HG03039 (cell line): Measurements from ENCODE around the gene NUDT7.
A peak's percentile ranks its signal among the peaks of the same experiment; 100 is the strongest.

Experiments
- ATAC-seq: cut with Tn5 transposase; IDR thresholded peaks from one replicate; pipeline ENCODE4 v1.9.1; 2021; ENCODE audit warnings: mild to moderate bottlenecking, moderate library complexity; ENCODE audit not compliant: unreplicated experiment

Gene NUDT7

DNA sequence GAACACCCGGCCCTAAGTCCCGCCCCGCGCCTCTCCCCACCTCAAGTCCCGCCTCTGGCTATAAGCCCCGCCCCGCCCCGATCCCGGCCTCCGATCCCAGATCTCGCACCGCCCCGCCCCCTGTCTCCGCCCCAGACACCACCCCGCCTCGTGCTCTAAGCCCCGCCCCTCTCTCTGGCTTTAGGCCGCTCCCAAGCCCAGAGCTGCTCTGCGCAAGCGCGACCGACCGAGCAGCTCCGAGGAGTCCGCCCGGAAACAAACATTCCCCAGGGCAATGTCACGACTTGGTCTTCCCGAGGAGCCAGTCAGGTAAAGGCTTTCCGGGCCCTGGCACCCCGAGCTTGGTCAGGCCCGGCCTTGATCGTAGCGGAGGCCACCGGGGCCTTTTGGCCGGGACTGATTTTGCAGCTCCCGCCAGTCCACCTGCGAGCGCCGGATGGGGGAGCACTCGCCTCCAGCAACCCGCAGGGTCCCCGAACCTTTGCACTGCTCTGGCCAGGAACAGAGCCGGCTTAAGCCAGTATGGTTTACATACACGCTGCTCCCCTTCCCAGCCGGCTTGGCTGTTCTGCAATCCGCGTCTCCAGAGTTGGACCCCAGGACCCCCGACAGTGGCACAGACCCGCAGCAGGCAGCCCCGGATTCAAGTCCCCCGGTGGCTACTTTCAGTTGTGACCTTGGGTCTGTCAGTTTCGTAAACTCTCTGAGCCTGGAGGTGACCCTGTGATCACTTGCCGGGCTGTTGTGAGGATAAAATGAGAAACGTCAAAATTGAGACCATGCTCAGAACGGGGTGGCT is at the start of gene NUDT7:
NUDT7 (plus strand) TSS at position 206 of the 799 bp plus-strand sequence; CDS start at position 275, 69 bp downstream.
- peak; percentile 89 for ATAC-seq

- no peak for ATAC-seq
Observed at GRCh38 chr16:77674888-77675287, 47.4 kb upstream of the NUDT7 start.

- no peak for ATAC-seq
Observed at GRCh38 chr16:77675464-77676324, 46.6 kb upstream of the NUDT7 start.

GRCh38 chr16:77677129-77677528 is 45.2 kb upstream of the NUDT7 start:
- ATAC-seq: no peak

- no peak for ATAC-seq
Observed at GRCh38 chr16:77679391-77679790, 42.9 kb upstream of the NUDT7 start.

- no peak for ATAC-seq
Observed at GRCh38 chr16:77679901-77680300, 42.4 kb upstream of the NUDT7 start.

- ATAC-seq: no peak
Observed at GRCh38 chr16:77680496-77680895, 41.8 kb upstream of the NUDT7 start.

GRCh38 chr16:77682586-77682985 is 39.7 kb upstream of the NUDT7 start:
- ATAC-seq: no peak

GRCh38 chr16:77683397-77684180 is 38.7 kb upstream of the NUDT7 start:
- ATAC-seq: no peak

DNA sequence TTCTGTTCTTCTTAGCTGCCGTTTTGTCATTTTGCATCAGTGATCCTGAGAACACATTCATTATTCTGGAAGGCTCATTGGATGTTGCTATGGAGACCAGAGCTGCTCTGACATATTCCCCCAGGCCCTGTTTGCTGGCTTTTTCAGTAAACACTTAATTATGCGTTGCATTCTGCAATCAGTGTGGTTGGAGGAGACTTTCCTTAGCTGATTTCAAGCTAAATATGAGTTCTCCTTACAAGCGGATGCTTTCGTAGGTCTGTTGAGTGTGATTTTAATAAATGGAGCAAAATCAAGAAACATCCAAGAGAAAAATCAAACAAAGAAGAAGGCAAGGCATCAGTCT is 38.2 kb upstream of the NUDT7 start:
- no peak for ATAC-seq

- no peak for ATAC-seq
Observed at GRCh38 chr16:77686385-77686784, 35.9 kb upstream of the NUDT7 start.

GRCh38 chr16:77689971-77690370 is 32.3 kb upstream of the NUDT7 start:
- no peak for ATAC-seq

GRCh38 chr16:77690416-77690815 is 31.9 kb upstream of the NUDT7 start:
- ATAC-seq: no peak

- no peak for ATAC-seq
Observed at GRCh38 chr16:77692612-77693011, 29.7 kb upstream of the NUDT7 start.

GRCh38 chr16:77696149-77696548 is 26.2 kb upstream of the NUDT7 start:
- no peak for ATAC-seq

GRCh38 chr16:77700846-77701245 is 21.5 kb upstream of the NUDT7 start:
- ATAC-seq: no peak

GRCh38 chr16:77705351-77705750 is 17.0 kb upstream of the NUDT7 start:
- ATAC-seq: no peak

- ATAC-seq: no peak
Observed at GRCh38 chr16:77711179-77711578, 11.1 kb upstream of the NUDT7 start.

GRCh38 chr16:77711775-77712174 is 10.5 kb upstream of the NUDT7 start:
- no peak for ATAC-seq

DNA sequence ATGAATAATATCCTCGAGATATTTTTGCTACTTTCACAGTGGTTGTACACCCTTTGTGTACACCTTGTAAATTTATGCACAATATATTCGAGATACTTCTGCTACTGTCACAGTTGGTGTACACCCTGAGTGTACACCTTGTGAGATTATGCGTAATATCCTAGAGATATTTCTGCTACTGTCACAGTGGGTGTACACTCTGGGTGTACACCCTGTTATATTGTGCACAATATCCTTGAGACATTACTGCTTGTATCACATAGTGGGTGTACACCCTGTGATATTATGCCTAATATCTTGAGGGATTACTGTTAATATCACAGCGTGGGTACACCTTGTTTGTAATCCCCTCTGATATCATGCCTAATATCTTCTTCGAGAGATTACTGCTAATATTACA is 7.2 kb upstream of the NUDT7 start:
- ATAC-seq: no peak

DNA sequence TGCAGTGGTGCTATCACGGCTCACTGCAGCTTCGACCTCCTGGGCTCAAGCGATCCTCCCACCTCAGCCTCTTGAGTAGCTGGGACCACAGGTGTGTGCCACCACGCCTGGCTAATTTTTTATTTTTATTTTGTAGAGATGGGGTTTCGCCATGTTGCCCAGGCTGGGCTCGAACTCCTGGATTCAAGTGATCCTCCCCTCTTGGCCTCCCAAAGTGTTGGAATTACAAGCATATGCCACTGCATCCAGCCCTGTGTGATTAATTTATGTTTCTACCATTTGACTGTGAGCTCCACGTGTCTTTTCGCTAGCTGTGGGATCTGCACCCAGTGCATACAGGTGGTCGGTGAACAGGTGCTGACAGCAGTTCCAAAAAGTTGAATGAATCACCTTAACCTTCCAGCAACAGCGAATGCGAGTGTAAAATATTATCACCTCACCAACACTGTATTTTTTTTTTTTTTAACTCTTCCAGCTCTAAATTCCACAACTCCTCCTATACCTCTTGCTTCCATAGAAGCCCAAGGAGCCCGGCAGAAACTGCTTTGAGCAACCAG is 484 bp upstream of the NUDT7 start:
- peak; percentile 15 for ATAC-seq
